ENCODE results near the gene CAMK4.

The CAMK4 gene

DNA sequence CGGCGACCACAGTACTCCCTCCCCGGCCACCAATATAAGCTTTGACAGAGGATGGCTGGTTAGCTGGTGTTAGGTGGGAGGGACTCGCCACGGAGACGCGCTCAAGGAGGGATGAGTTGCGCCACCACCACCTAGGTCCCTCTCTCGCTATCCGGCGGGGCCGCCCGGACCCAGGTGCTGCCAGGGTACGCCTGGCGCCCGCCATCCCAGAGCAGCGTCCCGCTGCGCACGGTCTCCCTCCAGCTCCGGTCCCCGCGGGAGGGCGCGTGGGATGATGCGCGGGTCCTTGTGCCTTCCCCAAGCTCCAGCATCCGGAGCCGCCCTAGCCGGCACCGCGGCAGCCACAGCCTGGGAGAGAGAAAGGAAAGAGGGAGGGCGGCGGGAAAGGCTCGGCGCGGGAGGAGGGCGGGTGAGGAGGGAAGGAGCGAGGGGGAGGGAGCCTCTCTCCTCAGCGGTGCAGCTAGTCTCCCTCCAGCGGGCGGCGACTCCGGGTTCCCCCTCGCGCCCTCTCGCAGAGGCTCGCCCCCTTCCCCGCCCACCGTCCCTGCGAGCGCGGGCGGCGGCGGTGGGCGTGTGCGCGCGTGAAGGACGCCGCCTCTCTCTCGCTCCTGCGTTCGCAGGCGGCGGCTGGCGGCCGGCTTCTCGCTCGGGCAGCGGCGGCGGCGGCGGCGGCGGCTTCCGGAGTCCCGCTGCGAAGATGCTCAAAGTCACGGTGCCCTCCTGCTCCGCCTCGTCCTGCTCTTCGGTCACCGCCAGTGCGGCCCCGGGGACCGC is at the start of gene CAMK4:
Gene CAMK4, plus strand, starts transcription at position 598 of the 774 bp plus-strand sequence. Its CDS starts 100 bp downstream, at position 698.
- peak; percentile 58 for DNase-seq

DNA sequence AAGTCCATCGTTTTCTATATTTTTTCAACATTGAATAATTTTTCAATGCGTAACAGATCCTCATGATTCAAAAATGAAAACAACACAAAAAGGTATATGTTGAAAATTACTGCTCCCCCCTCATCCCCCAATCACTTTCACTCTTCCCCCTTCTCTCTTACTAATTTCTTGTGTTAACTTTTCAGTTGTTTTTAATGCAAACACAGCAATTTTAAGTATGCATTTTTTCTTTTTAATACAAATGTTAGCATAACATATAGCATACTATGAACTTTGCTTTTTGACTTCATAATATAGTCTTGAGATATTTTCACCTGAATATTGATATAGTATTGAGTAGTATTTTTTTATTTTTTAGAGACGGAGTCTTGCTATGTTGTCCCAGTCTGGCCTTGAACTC is 41.1 kb upstream of the CAMK4 start:
- no peak for DNase-seq

- DNase-seq, result no peak
Observed at GRCh38 chr5:111187079-111187478, 37.1 kb upstream of the CAMK4 start.

DNA sequence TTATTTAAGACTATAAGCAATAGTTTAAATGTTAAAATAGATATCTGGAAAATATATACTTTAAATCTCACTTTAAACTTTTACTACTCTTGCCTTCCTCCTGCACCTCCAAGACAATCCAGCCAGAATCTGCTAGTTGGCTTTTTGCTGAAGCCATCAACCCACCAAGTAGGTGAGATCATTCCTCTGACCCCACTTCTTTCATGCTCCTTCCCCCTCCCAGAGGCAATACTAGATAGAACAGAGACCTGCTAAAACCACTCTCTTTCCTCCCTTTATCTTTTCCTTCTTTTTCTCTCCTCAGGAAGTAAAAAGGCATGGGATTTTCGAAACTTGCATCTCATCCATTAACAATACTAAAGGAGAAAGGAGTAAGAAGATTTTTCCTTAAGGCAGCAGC is 30.1 kb upstream of the CAMK4 start:
- no peak for DNase-seq

DNA sequence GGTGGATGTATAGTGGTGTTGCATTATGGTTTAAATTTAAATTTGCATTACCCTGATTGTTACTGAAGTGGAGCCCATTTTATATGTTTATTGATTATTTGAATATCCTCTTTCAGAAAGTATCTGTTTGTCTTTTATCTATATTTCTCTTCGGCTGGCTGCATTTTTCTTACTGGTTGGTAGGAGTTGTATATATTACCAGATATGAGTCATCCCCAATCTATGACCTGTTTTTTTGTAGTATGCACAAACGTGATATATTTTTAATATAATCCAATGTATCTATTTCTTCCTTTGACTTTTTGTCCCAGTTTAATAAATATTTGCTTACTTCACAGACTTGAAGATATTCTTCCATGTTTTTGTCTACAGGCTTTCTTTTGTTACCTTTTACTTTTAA is 29.3 kb upstream of the CAMK4 start:
- DNase-seq, result no peak

GRCh38 chr5:111197523-111197922 is 26.7 kb upstream of the CAMK4 start:
- no peak for DNase-seq

GRCh38 chr5:111198281-111198966 is 25.8 kb upstream of the CAMK4 start:
- no peak for DNase-seq

- no peak for DNase-seq
Observed at GRCh38 chr5:111200828-111201227, 23.4 kb upstream of the CAMK4 start.

GRCh38 chr5:111201705-111202104 is 22.5 kb upstream of the CAMK4 start:
- no peak for DNase-seq

- no peak for DNase-seq
Observed at GRCh38 chr5:111211341-111211740, 12.8 kb upstream of the CAMK4 start.

- DNase-seq, result no peak
Observed at GRCh38 chr5:111214052-111214742, 10.0 kb upstream of the CAMK4 start.

GRCh38 chr5:111215971-111216370 is 8.2 kb upstream of the CAMK4 start:
- no peak for DNase-seq

GRCh38 chr5:111221139-111221538 is 3.0 kb upstream of the CAMK4 start:
- DNase-seq, result no peak

GRCh38 chr5:111223101-111223786 is 940 bp upstream of the CAMK4 start:
- no peak for DNase-seq

DNA sequence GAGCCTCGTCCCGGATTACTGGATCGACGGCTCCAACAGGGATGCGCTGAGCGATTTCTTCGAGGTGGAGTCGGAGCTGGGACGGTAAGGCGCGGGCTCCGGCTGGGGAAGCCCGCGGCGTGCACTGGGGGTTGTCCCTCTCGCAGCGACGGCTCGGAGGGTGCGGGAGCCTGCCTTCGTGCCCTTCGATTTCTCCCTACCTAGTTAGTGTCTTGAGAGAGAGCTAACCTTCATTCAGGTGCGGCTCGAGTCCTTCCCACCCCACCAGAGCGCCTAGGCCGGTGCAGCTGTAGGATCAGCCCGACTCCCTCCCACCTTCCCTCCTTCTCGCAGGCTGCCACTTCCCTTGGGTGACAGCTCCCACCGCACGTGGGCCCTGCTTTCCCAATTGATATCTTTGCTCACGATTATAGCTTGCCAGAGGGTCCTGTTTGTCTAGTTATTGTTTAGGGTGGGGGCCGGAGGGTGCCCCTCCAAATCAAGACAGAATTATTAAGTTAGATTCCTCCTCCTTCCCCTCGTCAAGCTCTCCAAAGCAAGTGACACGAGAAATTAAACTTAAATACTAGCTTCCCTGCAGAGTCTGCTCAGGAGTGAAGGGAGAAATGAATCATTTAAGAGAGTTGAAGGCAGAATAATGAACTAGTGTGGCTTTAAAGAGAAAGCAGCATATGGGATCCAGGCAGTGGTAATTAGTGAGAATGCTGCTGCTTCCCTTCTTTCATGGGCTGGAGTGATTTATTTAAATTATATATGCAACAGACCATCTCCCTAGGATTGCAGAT is 569 bp downstream of the CAMK4 start:
- DNase-seq, result no peak

DNA sequence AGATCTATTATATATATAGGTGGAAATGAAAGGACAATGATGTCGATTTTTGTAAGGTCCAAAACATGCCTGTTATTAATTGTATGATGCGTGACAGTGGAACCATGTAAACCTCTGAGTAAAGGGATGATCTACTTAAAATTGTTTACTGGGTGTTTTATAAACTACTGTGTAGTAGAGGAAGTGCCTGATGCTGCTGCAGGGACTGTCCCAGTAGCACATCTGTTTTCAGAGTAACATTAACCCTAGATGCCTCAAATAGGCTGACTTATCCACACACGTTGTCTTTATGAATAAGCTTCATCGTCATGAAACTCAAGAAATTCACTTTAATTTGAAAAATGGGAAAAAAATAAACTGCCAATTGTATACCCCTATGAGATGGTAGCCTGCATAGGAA is 1.7 kb downstream of the CAMK4 start:
- DNase-seq, result no peak

- DNase-seq, result no peak
Observed at GRCh38 chr5:111226556-111226955, 2.4 kb downstream of the CAMK4 start.

DNA sequence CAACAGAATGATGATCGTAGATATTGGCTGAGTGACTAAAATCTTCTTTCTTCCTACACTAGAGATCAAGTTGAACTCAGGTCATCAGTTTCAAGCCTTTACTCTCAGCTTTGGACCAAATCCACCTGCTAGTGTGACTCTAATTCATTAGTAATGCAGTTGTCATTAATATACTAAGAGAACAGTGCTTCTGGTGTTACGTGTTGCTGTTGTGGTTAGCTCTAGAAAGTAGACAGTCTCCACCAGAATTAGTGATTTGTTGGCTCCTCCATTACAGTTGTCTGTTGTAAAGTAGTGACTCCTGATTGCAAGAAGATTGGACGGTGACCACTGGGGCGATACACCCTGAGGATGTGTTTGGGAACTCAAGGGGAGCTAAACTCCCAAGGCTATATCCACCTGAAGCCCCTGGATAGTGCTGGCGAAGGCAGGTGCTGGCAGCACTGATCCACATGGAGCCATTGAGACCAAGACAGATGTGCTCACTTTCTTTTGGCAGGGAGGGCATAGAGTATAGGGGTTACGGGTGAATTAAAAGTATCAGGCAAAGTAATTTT is 3.1 kb downstream of the CAMK4 start:
- DNase-seq, result no peak

DNA sequence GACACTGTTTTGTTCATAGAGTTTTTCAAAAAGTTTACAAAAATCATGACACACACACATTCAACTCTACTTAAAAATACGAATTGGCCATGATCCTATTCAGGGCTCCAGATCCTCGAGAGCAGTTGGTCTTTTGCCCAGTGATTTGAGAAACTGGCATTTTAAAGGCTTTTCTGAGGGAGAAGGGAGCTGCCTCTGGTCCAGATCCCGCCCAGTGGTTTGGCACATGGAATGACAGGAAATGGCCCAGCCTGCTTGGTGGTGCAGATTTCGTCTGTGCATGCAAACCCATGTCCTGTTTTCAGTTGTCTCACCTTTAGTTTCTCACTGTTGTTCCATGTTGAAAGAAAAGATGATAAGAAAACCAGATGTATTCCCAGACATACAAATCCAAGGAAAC is 3.6 kb downstream of the CAMK4 start:
- no peak for DNase-seq

DNA sequence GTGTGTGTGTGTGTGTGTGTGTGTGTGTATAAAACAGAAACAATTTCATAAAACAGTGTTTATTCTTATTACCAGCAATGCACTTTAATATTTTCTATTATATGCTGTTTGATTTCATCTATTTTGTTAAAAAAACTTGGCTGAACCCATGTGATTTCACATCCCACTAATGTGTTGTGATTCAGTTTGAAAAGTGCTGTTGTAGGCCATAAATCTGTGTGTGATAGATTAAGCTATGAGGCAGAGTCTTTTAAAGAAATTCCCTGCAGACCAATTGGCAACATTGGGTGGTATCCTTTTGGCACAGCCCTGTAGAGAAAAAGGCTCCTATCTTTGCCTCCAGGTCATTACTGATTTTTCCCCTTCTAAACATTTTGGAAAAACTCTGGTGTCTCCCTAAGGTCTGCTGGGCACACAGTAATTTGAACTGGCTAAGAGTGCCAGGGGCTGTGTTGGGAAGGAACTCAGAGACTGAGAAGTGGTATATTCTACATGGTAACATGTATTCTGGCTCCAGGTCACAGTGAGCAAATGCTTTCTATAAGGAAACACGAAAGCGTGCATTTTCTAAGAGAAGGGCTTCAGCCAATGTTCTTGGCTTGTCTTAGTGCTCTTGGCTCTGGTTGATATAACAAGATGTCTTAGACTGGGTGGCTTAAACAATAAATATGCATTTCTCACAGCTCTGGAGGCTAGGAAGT is 4.5 kb downstream of the CAMK4 start:
- no peak for DNase-seq

DNA sequence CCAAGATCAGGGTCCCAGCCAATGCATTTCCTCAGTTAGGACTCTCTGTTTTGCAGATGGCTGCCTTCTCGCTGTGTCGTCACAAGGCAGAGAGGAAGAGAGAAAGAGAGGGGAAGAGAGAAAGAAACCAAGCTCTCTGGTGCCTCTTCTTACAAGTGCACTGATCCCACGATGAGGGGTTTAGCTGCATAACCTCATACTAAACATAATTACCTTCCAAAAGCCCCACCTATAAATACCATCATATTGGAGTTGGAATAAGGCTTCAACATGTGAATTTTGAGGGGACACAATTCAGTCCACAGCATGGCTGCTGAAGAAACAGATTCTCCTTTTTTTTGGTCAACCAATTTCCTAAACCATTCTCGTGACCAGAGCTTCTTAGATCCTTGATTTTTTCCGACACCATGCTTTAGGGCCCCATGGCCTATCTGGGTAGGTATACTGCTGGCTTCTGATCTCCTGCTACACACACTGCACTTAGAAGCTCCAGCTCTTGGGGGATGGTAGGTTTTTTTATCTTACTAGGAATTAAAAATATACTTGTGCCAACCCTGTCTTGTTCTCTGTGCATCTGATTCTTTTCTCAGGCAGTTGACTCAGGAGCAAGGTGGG is 5.1 kb downstream of the CAMK4 start:
- DNase-seq, result no peak

All from NCI-H748 treated with DMSO at 0.1 percent for 48 hours (cell line).